ENCODE measurements around the gene GRAMD4. TPM values are rescaled to one million over a fixed set of nuclear protein-coding genes. Genes with fewer than 3 reads are reported as not detected.

Gene GRAMD4
- total and polyA plus RNA-seq, 2 donors (not counting 1 experiment from before 2014, with no cell fraction given) = 17.0 to 88.1 TPM

DNA sequence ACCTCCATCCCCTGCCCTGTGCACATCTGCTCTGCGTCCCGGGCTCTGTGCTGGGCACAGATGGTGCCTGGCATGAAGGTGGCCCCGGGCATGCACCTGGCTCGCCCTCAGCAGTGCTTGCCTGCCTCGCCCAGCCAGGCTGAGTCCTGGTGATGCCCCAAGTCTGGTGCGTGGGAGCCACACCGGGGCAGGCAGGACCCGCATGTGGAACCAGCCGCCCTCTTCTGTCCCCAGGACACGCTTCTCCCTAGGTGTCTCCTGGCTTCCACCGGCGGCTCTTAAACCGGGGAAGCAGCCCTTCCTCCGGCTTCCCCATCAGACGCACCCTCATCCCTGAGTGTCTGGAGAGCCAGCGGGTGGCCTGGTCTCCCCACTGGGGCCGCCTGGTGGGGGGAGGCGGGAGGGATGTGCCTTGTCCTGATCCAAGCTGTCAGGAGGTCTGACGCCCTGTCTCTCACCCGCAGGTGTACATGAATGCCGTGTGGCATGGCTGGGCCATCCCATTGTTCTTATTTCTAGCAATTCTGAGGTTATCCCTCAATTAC lies 45.0 kb downstream of the GRAMD4 start:
- Histone ChIP-seq H3K4me3 (ENCODE audit: control extremely low read depth in 1 of 5, extremely low read depth in 1 of 5, insufficient read depth in 1 of 5, low read depth in 2 of 5, low read length in 4 of 5) (no peak overlapping the region), H3K9me3 (ENCODE audit: control extremely low read depth in 1 of 3, control insufficient read depth in 2 of 3, insufficient read depth in 1 of 3, low read length in 2 of 3) (peaks cover 0 to 4% (median 0%) of the 10 kb centered on the region in 3 donors), H2AFZ (ENCODE audit: insufficient read depth, low read depth, low read length, poor library complexity, severe bottlenecking) (no peak overlapping the region), H3K9ac (ENCODE audit: low read length) (no peak overlapping the region), H3K4me1 (ENCODE audit: control insufficient read depth in 2 of 2, insufficient read depth in 2 of 2, low read length in 2 of 2) (no peaks in the 10 kb centered on the region), H4K20me1 (ENCODE audit: control insufficient read depth, insufficient read depth, low read length, poor library complexity, severe bottlenecking) (peaks cover 37% of the 10 kb centered on the region), H3K4me2 (replicated peaks; ENCODE audit: low read depth, low read length, poor library complexity, severe bottlenecking) (no peak overlapping the region), H3K27me3 (replicated peaks in 1 of 4; ENCODE audit: control extremely low read depth in 1 of 4, control insufficient read depth in 3 of 4, insufficient read depth in 4 of 4, low read length in 3 of 4) (no peaks in the 10 kb centered on the region), H3K79me2 (ENCODE audit: control insufficient read depth, insufficient read depth, low read length) (peaks cover 2% of the 10 kb centered on the region), H3K36me3 (replicated peaks in 1 of 2; ENCODE audit: control extremely low read depth in 1 of 2, control insufficient read depth in 1 of 2, extremely low read depth in 1 of 2, insufficient read depth in 2 of 2, low read length in 1 of 2) (peaks cover 0 to 80% of the 10 kb centered on the region in 2 experiments), H3K27ac (ENCODE audit: low read length in 2 of 2) (no peak overlapping the region)
- WGBS (ENCODE audit: insufficient coverage) = over 99% methylated on average over 16 of the region's 21 CpGs
- H3K27me3 Mint-ChIP-seq = no peaks in the 10 kb centered on the region
- no peaks in the 10 kb centered on the region for H3K9me3 Mint-ChIP-seq (ENCODE audit: insufficient read depth)
- DNase-seq = no peak
- TF ChIP-seq CTCF (IDR thresholded peaks at IDR 0.05) (no peak), EZH2 (IDR thresholded peaks at IDR 0.05; ENCODE audit: borderline replicate concordance, insufficient read depth, low read depth, low read length, poor library complexity, severe bottlenecking) (no peak)
- H3K27ac Mint-ChIP-seq = no peak overlapping the region
- ChIA-PET CTCF (interaction anchor here (2.2 kb wide), 1 partner anchor 102 kb away, joined by 7 read pairs; no protein-coding TSS in a partner anchor), POLR2A (no interaction called here)
- H3K4me1 Mint-ChIP-seq = peaks cover 1% of the 10 kb centered on the region
- intact Hi-C loops (cut with micrococcal nuclease) = no loop called here
- no peak overlapping the region for H3K4me3 Mint-ChIP-seq
- ATAC-seq (ENCODE audit: low read depth) = no peak

GRCh38 chr22:46665751-46666280 lies 45.6 kb downstream of the GRAMD4 start:
- Histone ChIP-seq H4K20me1 (ENCODE audit: control insufficient read depth, insufficient read depth, low read length, poor library complexity, severe bottlenecking) (peaks cover 34% of the 10 kb centered on the region), H3K4me2 (replicated peaks; ENCODE audit: low read depth, low read length, poor library complexity, severe bottlenecking) (no peak overlapping the region), H3K27me3 (replicated peaks in 1 of 4; ENCODE audit: control extremely low read depth in 1 of 4, control insufficient read depth in 3 of 4, insufficient read depth in 4 of 4, low read length in 3 of 4) (no peaks in the 10 kb centered on the region), H3K4me1 (ENCODE audit: control insufficient read depth in 2 of 2, insufficient read depth in 2 of 2, low read length in 2 of 2) (no peaks in the 10 kb centered on the region), H3K79me2 (ENCODE audit: control insufficient read depth, insufficient read depth, low read length) (peaks cover 1% of the 10 kb centered on the region), H2AFZ (ENCODE audit: insufficient read depth, low read depth, low read length, poor library complexity, severe bottlenecking) (no peak overlapping the region), H3K9me3 (ENCODE audit: control extremely low read depth in 1 of 3, control insufficient read depth in 2 of 3, insufficient read depth in 1 of 3, low read length in 2 of 3) (peaks cover 0 to 4% (median 0%) of the 10 kb centered on the region in 3 donors), H3K27ac (ENCODE audit: low read length in 2 of 2) (no peak overlapping the region), H3K36me3 (replicated peaks in 1 of 2; ENCODE audit: control extremely low read depth in 1 of 2, control insufficient read depth in 1 of 2, extremely low read depth in 1 of 2, insufficient read depth in 2 of 2, low read length in 1 of 2) (peaks cover 0 to 79% of the 10 kb centered on the region in 2 experiments), H3K4me3 (ENCODE audit: control extremely low read depth in 1 of 5, extremely low read depth in 1 of 5, insufficient read depth in 1 of 5, low read depth in 2 of 5, low read length in 4 of 5) (no peak overlapping the region), H3K9ac (ENCODE audit: low read length) (no peak overlapping the region)
- 98% methylated on average over 14 of the region's 18 CpGs for WGBS (ENCODE audit: insufficient coverage)
- Mint-ChIP-seq H3K4me1 (no peaks in the 10 kb centered on the region), H3K27ac (no peak overlapping the region), H3K9me3 (ENCODE audit: insufficient read depth) (no peaks in the 10 kb centered on the region), H3K4me3 (no peak overlapping the region), H3K27me3 (no peaks in the 10 kb centered on the region)
- TF ChIP-seq EZH2 (IDR thresholded peaks at IDR 0.05; ENCODE audit: borderline replicate concordance, insufficient read depth, low read depth, low read length, poor library complexity, severe bottlenecking) (no peak), CTCF (IDR thresholded peaks at IDR 0.05) (no peak)
- intact Hi-C loops (cut with micrococcal nuclease) = no loop called here
- CTCF ChIA-PET = interaction anchor here (0.9 to 2.2 kb wide), 2 partner anchors 49 to 102 kb away, joined by 3 to 7 read pairs; no protein-coding TSS in a partner anchor
- POLR2A ChIA-PET = no interaction called here
- ATAC-seq (ENCODE audit: low read depth) (no peak), DNase-seq (no peak)

Data from B cell (primary cell).